HG02884 (cell line): ENCODE data around the gene PTP4A1.
"Not testable (repeated sequence)": the region's sequence is repeated elsewhere in the genome, so short reads cannot be mapped to it uniquely, and the experiment has no call there.

Source experiments
- ATAC-seq: cut with Tn5 transposase; IDR thresholded peaks from one replicate; pipeline ENCODE4 v1.9.1; 2021; ENCODE audit warnings: mild to moderate bottlenecking, moderate library complexity; ENCODE audit not compliant: unreplicated experiment

PTP4A1 gene

DNA sequence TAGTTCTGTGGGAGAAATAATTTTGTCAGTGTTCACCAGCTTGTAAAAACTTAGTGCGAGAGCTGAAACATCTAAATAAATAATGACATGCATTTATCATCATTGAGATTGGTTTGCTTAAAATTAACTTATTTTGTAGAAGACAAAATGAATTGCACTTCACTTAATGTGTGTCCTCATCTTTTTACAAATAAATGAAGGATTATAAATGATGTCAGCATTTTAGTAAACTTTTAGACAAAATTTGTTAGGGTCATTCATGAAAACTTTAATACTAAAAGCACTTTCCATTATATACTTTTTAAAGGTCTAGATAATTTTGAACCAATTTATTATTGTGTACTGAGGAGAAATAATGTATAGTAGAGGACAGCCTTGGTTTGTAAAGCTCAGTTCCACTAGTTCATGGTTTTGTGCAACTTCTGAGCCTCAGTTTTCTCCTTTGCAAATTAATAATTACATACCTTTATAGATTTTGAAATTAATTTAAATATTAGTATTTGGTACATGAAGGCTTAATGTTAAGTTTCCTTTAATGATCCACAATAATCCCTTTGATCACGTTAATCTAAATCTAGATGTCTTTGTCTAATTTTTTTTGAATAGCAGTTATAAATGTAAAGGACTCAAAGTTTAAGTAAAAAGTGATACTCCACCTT, 9.2 kb downstream of the PTP4A1 start:
- ATAC-seq, result no peak

DNA sequence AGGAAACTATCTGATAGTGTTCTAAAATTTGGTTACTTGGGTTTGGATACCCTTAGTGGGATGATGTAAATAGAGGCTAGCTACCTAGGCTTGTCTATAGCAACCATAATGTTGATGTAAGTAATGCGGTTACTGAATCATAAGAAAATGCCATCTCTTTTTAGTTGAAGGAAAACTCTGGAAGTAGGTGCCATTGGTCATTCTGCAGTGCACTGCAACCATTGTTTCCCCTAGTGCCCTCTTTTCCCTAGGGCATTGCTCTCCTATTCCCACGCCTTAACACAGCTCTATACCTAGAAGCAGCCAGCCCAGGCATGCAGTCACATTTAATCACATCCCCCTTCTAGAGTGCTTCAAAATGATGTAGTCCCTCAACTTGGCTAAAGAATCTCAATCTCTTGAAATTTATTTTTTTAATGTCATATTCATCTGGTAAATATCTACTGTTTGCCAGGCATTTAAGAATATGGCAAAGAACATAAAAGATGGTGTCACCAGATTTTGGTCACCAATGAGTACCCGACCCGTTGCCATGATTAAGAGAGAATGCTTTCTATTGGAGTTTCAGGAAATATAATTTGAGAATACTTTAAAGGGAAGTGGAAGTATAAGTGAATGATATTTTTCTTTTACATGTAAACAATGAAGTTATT, 10.4 kb downstream of the PTP4A1 start:
- ATAC-seq, result no peak

DNA sequence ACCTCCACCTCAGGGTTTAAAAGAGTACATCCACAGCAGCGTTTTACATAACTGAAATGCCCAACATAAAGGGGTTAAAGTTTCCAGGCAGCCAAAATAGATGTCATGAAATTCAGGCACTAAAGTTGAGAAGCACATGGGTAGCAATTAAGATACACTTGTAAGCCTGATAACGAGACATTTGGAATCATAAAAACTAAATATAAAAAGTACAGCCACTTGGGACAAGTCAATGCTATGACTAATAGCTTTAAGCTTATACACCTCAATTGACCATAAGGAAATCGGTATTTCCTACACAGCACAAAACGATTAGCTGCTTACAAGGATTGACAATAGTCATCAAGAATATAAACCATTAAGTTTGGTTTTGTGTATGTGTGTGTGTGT, 11.8 kb downstream of the PTP4A1 start:
- ATAC-seq, result no peak

DNA sequence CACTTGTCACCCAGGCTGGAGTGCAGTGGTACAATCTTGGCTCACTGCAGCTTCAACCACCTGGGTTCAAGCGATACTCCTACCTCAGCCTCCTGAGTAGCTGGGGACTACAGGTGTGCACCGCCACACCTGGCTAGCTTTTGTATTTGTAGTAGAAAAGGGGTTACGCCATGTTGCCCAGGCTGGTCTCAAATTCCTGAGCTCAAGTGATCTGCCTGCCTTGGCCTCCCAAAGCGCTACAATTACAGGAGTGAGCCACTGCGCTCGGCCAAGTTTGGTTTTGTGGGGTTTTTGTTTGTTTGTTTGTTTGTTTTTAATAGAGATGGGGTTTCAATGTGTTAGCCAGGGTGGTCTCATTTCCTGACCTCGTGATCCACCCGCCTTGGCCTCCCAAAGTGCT, 12.3 kb downstream of the PTP4A1 start:
- ATAC-seq, result no peak

DNA sequence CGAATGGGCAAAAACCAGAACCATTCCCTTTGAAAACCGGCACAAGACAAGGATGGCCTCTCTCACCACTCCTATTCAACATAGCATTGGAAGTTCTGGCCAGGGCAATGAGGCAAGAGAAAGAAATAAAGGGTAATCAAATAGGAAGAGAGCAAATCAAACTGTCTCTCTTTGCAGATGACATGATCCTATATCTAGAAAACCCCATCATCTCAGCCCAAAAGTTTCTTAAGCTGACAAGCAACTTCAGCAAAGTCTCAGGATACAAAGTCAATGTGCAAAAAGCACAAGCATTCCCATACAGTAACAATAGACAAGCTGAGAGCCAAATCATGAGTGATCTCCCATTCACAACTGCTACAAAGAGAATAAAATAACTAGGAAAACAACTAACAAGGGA, 13.4 kb downstream of the PTP4A1 start:
- ATAC-seq, result not testable (repeated sequence)

DNA sequence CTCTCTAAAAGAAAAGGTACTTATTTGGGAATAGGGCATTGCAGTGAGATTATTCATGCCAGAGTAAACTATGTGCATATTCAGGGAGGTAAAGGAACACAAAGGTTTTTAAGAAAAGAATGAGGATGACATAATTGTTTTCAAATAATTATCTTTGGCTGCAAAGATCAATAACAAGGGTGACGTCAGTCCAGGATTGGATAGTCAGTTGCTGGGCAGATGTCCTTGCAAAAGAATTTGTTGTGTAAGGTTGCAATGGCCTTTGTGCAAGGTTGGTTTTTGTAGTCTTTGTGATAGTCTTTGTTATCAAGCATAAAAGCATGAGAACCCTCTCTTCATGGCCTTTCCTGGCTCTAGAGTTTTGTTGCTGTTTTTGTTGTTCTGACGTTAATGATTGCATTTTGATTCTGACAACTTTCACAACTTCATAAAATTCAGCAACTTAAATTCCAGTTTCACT, 17.7 kb downstream of the PTP4A1 start:
- ATAC-seq, result no peak

DNA sequence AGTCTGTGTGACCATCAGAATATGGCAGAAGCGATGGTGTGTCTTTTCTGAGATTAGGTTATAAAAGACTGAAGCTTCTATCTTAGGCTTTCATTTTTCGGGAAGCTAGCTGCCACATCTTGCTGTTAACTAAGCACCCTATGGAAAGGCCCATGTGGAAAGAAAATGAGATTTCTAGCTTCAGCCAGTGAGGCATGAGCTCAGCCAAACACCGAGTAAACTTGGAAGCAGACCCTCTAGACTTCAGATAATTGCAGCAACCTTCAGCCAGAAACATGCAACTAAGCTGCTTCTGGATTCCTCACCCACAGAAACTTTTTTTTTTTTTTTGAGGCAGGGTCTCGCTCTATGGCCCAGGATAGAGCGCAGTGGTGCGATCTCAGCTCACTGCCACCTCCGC, 20.6 kb downstream of the PTP4A1 start:
- no peak for ATAC-seq

DNA sequence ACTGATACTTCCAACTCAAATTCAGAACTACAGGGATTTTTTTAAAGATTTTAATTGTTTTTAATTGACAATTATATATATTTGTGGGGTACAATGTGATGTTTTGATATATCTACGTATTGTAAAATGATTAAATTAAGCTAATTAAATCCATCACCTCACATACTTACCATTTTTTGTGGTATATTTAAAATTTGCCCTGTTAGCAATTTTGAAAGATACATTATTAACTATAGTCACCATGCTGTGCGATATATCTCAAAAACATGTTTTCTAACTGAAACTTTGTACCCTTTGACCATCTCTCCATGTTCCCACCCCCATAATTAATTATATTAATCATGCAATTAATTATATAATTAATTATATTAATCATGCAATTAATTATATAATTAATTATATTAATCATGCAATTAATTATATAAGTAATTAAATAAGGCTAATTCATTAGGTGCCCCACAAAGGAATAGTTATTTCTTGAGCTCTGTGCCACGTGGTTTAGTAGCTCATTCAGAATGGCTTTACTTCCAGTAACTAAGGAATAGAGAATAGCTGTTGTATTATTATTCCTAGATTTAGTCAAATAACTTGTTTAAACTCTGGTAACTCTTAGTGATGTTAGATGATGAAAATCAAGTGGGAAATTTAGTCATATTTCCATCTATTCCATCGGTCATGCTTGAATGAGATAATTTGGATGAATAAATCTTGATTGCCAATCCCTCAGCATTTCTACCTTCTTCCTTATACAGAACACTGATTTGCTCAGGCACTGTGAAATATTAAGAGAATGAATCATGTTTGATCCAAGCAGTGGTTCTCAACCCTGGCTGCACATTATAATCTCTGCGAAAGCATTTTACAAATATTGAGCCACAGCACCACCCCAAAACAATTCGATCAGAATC, 25.1 kb downstream of the PTP4A1 start:
- no peak for ATAC-seq

DNA sequence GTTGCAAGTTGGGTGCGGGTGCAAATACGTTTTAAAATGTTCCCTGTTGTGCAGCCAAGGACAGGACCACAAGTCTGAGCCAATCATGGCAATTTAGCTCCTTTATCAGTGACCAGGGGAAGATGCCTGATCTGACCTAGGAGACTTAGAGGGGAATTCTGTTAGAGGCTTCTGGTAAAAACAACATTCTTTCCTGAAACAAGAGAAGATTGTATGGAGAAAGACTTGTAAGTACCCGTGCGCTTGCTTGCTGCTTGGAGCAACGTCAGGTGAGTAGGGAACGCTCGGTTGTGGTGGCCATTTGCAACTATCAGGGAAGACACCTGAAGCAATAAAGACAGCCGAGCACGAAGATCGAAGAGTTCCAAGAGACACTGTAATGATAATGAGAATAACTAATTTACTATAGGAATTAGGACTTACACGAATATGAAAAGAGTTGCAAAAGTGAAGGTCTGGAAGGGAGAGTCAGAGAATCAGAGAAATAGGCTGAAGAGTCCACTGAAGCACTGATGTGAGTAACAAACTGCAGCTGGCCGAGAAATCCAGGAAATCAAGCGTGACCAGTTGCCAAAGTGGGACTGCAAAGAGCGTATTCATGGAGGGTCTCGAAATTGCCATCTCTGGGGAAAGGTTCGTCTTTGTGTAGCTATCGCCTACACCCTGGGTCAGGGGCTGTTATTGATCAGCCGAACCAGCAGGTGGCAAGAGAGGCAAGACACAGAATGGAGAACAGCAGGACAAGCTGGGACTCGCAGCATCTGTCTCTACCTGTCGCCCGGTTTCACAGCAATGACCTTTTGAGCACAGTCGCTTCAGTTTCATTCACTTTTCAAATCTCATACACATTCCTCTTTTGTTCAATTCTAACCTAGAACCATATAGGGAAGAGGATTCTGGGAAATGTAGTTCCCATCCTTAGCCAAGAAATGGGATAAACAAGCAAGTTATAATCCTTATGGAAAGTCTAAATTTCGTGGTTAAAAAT, 26.1 kb downstream of the PTP4A1 start:
- ATAC-seq, result peak; percentile 99

DNA sequence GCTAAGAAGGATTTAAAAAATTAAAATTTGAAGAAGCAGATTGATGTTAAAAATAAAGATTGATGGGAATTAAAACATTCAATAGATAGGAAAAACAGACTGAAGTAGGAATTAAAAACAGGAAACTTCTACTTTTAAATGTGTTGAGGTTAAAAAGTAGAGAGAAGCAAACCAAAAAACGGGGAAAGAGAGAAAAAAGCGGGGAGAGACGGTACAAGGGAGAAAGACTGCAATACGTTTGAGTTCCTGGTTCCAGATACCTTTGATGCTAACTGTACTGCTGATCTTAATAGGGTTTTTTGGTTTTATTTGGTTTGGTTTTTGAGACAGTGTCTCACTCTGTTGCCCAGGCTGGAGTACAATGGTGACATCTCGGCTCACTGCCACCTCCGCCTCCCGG, 27.0 kb downstream of the PTP4A1 start:
- ATAC-seq, result no peak

DNA sequence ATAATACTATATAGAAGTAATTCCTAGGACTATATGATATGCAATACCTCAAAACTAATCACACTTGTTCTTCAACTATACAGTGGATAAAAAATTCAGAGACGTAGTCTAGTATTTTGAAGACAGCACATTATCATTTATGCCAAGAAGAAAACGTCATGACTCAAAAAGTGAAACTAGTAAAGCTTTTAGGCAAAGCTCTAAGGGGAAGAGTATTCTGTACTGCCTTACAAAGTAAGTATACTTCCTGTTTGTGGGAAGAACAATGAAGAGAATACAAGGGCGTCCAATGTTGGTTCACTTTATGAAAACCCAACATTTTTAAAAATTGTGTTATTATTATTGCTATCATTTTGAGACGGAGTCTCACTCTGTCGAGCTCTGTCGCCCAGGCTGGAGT, 27.9 kb downstream of the PTP4A1 start:
- ATAC-seq, result no peak

DNA sequence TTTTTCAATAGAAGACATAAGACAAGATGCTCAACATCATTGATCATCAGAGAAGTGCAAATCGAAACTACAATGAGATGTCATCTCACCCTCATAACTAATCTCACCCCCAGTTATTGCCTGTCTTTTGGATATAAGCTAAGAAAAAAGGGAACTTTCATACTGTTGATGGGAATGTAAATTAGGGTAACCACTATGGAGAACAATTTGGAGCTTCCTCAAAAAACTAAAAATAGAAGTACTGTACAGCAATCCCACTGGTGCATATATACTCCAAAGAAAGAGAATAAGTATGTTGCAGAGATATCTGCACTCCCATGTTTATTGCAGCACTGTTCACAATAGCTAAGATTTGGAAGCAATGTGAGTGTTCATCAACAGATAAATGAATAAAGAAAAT, 37.0 kb downstream of the PTP4A1 start:
- no peak for ATAC-seq

DNA sequence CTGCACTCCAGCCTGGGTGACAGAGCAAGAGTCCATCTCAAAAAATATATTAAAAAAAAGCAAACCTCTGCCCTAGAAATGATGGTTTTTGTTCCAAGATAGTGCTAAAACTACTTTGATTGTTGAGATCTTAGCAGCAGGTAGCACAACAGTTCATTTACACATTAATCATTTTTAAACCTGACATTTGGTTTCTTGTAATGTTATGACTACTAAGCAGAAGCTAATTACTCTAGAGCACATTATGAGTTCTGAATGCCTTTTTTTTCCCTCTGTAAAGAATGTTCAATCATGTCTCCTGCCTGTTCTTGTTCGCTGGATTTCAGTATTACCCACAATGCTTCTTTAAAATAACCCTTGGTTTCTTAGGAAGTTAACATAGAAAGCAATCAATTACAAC, 38.7 kb downstream of the PTP4A1 start:
- ATAC-seq, result no peak

DNA sequence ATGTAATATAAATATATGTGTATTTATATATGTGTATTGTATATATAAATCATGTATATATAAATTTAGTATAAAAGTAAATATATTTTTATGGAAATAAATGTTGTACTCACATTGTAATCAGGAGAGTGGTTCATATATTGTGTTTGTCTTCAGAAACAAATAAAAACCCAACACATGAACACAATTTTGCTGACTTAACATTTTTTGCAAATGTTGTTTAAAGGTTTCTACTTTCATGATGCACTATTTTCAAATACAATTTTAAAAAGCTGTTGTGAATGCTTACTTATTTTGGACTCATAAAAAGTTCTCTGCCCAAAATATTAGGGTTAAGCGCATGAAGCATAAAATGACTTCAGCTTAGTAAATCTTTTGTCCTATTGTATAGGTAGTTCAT, 39.3 kb downstream of the PTP4A1 start:
- ATAC-seq, result no peak

DNA sequence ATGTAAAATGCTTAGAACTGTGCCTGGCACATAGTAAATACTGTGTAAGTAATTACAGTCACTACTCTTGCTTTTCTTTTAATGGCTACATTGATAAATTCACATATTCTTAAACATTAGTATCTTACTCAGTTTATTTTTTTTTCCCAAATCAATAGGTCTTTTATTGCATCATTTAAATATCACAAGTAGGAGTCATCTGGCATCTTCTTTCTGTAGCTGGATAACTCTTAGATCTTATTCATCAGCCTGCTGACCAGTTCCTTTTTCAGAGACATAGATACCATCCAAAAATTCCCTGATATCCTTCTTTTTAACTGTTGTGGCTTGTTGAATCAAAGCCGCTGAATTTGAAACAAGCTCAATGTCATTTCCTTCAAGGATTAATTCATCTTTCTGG, 43.3 kb downstream of the PTP4A1 start:
- ATAC-seq, result no peak
